ENCODE measurements around the gene MAP4. TPM values are rescaled to one million over a fixed set of nuclear protein-coding genes. Genes with fewer than 3 reads are reported as not detected.

Gene MAP4
- total RNA-seq, 1 experiment from 2014 or later: 140 TPM

- Histone ChIP-seq H3K4me1 (ENCODE audit: insufficient read depth, low read length) (no peaks in the 10 kb centered on the region), H3K79me2 (ENCODE audit: insufficient read depth, low read length) (no peaks in the 10 kb centered on the region), H2AFZ (ENCODE audit: low read length) (no peak overlapping the region), H3K27ac (ENCODE audit: insufficient read length, low read depth, low read length) (no peak overlapping the region), H2BK120ac (ENCODE audit: low read depth, low read length, poor library complexity, severe bottlenecking) (no peak overlapping the region), H3K18ac (ENCODE audit: insufficient read length, low read depth, low read length) (no peak overlapping the region), H3K56ac (ENCODE audit: insufficient read length, low read depth, low read length) (no peak overlapping the region), H3T11ph (ENCODE audit: low read length) (no peak overlapping the region), H2BK5ac (ENCODE audit: insufficient read length, low read length) (no peak overlapping the region), H3K27me3 (ENCODE audit: insufficient read depth, low read length) (no peaks in the 10 kb centered on the region), H3K4me2 (ENCODE audit: insufficient read depth, insufficient read length, low read length) (no peak overlapping the region), H2AK5ac (ENCODE audit: insufficient read length, low read length) (no peak overlapping the region), H4K8ac (replicated peaks; ENCODE audit: insufficient read length, low read depth, low read length) (no peak overlapping the region), H3K23me2 (ENCODE audit: insufficient read length, low read depth, low read length, poor library complexity, severe bottlenecking) (no peaks in the 10 kb centered on the region), H3K14ac (ENCODE audit: insufficient read depth, low read length) (no peak overlapping the region), H3K79me1 (ENCODE audit: insufficient read depth, low read depth, low read length, poor library complexity, severe bottlenecking) (no peaks in the 10 kb centered on the region), H3K23ac (ENCODE audit: insufficient read length, low read depth, low read length) (no peak overlapping the region), H2BK12ac (ENCODE audit: insufficient read length, low read depth, low read length) (no peak overlapping the region), H3K4ac (ENCODE audit: low read depth, low read length) (no peak overlapping the region), H4K20me1 (ENCODE audit: control insufficient read depth, insufficient read depth, insufficient read length) (no peaks in the 10 kb centered on the region), H2BK15ac (ENCODE audit: low read depth, low read length) (no peak overlapping the region), H3K9me3 (ENCODE audit: control insufficient read depth, low read depth, low read length) (no peaks in the 10 kb centered on the region), H3K9ac (ENCODE audit: extremely low read depth, insufficient read length, low read length) (no peak overlapping the region), H2BK20ac (ENCODE audit: low read depth, low read length, poor library complexity, severe bottlenecking) (no peak overlapping the region), H4K91ac (ENCODE audit: insufficient read length, low read depth, low read length) (no peak overlapping the region), H4K5ac (ENCODE audit: insufficient read length, low read depth, low read length) (no peak overlapping the region)
- Mint-ChIP-seq H3K4me1 (peaks cover 11 to 14% of the 10 kb centered on the region in 2 experiments), H3K4me3 (no peak overlapping the region), H3K27ac (no peak overlapping the region; a peak in 1 of 7 replicates), H3K9me3 (no peaks in the 10 kb centered on the region), H3K27me3 (ENCODE audit: low read depth) (no peaks in the 10 kb centered on the region), H3K36me3 (ENCODE audit: insufficient read depth in 1 of 3, low read depth in 3 of 3) (peaks cover 26 to 51% (median 36%) of the 10 kb centered on the region in 3 experiments; a peak in 6 of 7 replicates)
- DNase-seq: no peak
- no peak for TF ChIP-seq CTCF (conservative IDR thresholded peaks at IDR 0.05)
- WGBS (ENCODE audit: extremely low coverage, insufficient read length, low lambda C conversion rate): no CpG with 5 or more reads among the region's 2 CpGs
Observed at GRCh38 chr3:47874438-47874837, 141.8 kb downstream of the MAP4 start.

Measured in H9 (cell line).